ENCODE data around the gene NCOA7.
"Not testable (repeated sequence)": the region's sequence is repeated elsewhere in the genome, so short reads cannot be mapped to it uniquely, and the experiment has no call there.

NCOA7 gene

GRCh38 chr6:125949069-125949468, 158.3 kb downstream of the NCOA7 start:
- Histone ChIP-seq H3K27me3 (ENCODE audit: control insufficient read depth, low read length) (no peaks in the 10 kb centered on the region), H3K79me2 (ENCODE audit: control insufficient read depth, low read length) (no peaks in the 10 kb centered on the region), H3K4me3 (ENCODE audit: low read length) (no peak overlapping the region), H3K4me1 (ENCODE audit: control insufficient read depth, low read length) (peaks cover 16% of the 10 kb centered on the region), H3K9me2 (replicated peaks; ENCODE audit: control insufficient read depth, low read length) (no peaks in the 10 kb centered on the region), H3F3A (ENCODE audit: control insufficient read depth, insufficient read depth) (no peaks in the 10 kb centered on the region), H3K36me3 (ENCODE audit: control insufficient read depth, low read length) (no peaks in the 10 kb centered on the region), H3K9me3 (ENCODE audit: control insufficient read depth, insufficient read depth, low read length) (no peaks in the 10 kb centered on the region), H3K4me2 (ENCODE audit: low read length) (no peak overlapping the region), H3K27ac (ENCODE audit: low read depth, low read length) (no peak overlapping the region), H4K20me1 (ENCODE audit: control insufficient read depth, insufficient read depth, low read depth, low read length) (no peaks in the 10 kb centered on the region)
- TF ChIP-seq CTCF (IDR thresholded peaks at IDR 0.05; ENCODE audit: low read depth, low read length, poor library complexity, severe bottlenecking) (no peak), EZH2phosphoT487 (IDR thresholded peaks at IDR 0.05; ENCODE audit: borderline replicate concordance, low read length) (no peak)

GRCh38 chr6:125950293-125950692, 159.5 kb downstream of the NCOA7 start:
- Histone ChIP-seq H3F3A (ENCODE audit: control insufficient read depth, insufficient read depth) (no peaks in the 10 kb centered on the region), H3K9me3 (ENCODE audit: control insufficient read depth, insufficient read depth, low read length) (no peaks in the 10 kb centered on the region), H3K79me2 (ENCODE audit: control insufficient read depth, low read length) (no peaks in the 10 kb centered on the region), H3K27ac (ENCODE audit: low read depth, low read length) (no peak overlapping the region), H3K4me1 (ENCODE audit: control insufficient read depth, low read length) (peaks cover 7% of the 10 kb centered on the region), H3K27me3 (ENCODE audit: control insufficient read depth, low read length) (no peaks in the 10 kb centered on the region), H4K20me1 (ENCODE audit: control insufficient read depth, insufficient read depth, low read depth, low read length) (no peaks in the 10 kb centered on the region), H3K36me3 (ENCODE audit: control insufficient read depth, low read length) (no peaks in the 10 kb centered on the region), H3K9me2 (replicated peaks; ENCODE audit: control insufficient read depth, low read length) (no peaks in the 10 kb centered on the region), H3K4me2 (ENCODE audit: low read length) (no peak overlapping the region), H3K4me3 (ENCODE audit: low read length) (no peak overlapping the region)
- no peak for TF ChIP-seq CTCF (IDR thresholded peaks at IDR 0.05; ENCODE audit: low read depth, low read length, poor library complexity, severe bottlenecking)
- TF ChIP-seq EZH2phosphoT487 (IDR thresholded peaks at IDR 0.05; ENCODE audit: borderline replicate concordance, low read length), result no peak

GRCh38 chr6:125950716-125951115, 160.0 kb downstream of the NCOA7 start:
- H3K4me2 ChIP-seq (ENCODE audit: low read length); H3K4me1 ChIP-seq (ENCODE audit: control insufficient read depth, low read length); H3K79me2 ChIP-seq (ENCODE audit: control insufficient read depth, low read length); H3K9me3 ChIP-seq (ENCODE audit: control insufficient read depth, insufficient read depth, low read length); H3K9me2 ChIP-seq (replicated peaks; ENCODE audit: control insufficient read depth, low read length); H3K27me3 ChIP-seq (ENCODE audit: control insufficient read depth, low read length); H3K27ac ChIP-seq (ENCODE audit: low read depth, low read length); H4K20me1 ChIP-seq (ENCODE audit: control insufficient read depth, insufficient read depth, low read depth, low read length); H3K4me3 ChIP-seq (ENCODE audit: low read length); H3K36me3 ChIP-seq (ENCODE audit: control insufficient read depth, low read length); H3F3A ChIP-seq (ENCODE audit: control insufficient read depth, insufficient read depth): not testable (repeated sequence)

GRCh38 chr6:125951323-125951722, 160.6 kb downstream of the NCOA7 start:
- Histone ChIP-seq H3K27ac (ENCODE audit: low read depth, low read length) (no peak overlapping the region), H3K4me1 (ENCODE audit: control insufficient read depth, low read length) (peaks cover 14% of the 10 kb centered on the region), H4K20me1 (ENCODE audit: control insufficient read depth, insufficient read depth, low read depth, low read length) (no peaks in the 10 kb centered on the region)

More at GRCh38 chr6:125951323-125951722, 160.6 kb downstream of the NCOA7 start:
- Histone ChIP-seq H3K4me3 (ENCODE audit: low read length) (no peak overlapping the region), H3K27me3 (ENCODE audit: control insufficient read depth, low read length) (no peaks in the 10 kb centered on the region), H3K9me3 (ENCODE audit: control insufficient read depth, insufficient read depth, low read length) (no peaks in the 10 kb centered on the region), H3K36me3 (ENCODE audit: control insufficient read depth, low read length) (no peaks in the 10 kb centered on the region), H3K9me2 (replicated peaks; ENCODE audit: control insufficient read depth, low read length) (no peaks in the 10 kb centered on the region), H3K79me2 (ENCODE audit: control insufficient read depth, low read length) (no peaks in the 10 kb centered on the region), H3F3A (ENCODE audit: control insufficient read depth, insufficient read depth) (no peaks in the 10 kb centered on the region), H3K4me2 (ENCODE audit: low read length) (no peak overlapping the region)
- TF ChIP-seq CTCF (IDR thresholded peaks at IDR 0.05; ENCODE audit: low read depth, low read length, poor library complexity, severe bottlenecking) (no peak), EZH2phosphoT487 (IDR thresholded peaks at IDR 0.05; ENCODE audit: borderline replicate concordance, low read length) (no peak)
